Vagina (tissue), 2 donors: ENCODE measurements around the gene IQSEC1.

ENCODE experiments used
- POLR2A ChIP-seq, 2 donors: fragments of 450-650 bp; IDR thresholded peaks; one replicate each; pipeline ENCODE4 v1.6.1; 2017; ENCODE audit warnings: antibody characterized with exemption in 2 of 2, mild to moderate bottlenecking in 2 of 2, moderate library complexity in 2 of 2
- POLR2AphosphoS5 ChIP-seq, 2 donors: sonication (generic); formaldehyde crosslinking; IDR thresholded peaks; one replicate each; pipeline ENCODE4 v1.9.0; 2017; ENCODE audit warnings: antibody characterized with exemption in 2 of 2, mild to moderate bottlenecking in 2 of 2, low read depth in 1 of 2; ENCODE audit not compliant: insufficient read depth in 1 of 2
- TF ChIP-seq, protein P1 (sequence below), 3 experiments: fragments of 450-650 bp in 2 of 3; fragments of 200-600 bp in 1 of 3; sonication (generic) in 1 of 3; IDR thresholded peaks; one replicate each; pipeline ENCODE4 v1.5.1; 2017 to 2019; ENCODE audit warnings: antibody characterized with exemption in 3 of 3, mild to moderate bottlenecking in 2 of 3, moderate library complexity in 2 of 3

- TF ChIP-seq, protein P1, sequence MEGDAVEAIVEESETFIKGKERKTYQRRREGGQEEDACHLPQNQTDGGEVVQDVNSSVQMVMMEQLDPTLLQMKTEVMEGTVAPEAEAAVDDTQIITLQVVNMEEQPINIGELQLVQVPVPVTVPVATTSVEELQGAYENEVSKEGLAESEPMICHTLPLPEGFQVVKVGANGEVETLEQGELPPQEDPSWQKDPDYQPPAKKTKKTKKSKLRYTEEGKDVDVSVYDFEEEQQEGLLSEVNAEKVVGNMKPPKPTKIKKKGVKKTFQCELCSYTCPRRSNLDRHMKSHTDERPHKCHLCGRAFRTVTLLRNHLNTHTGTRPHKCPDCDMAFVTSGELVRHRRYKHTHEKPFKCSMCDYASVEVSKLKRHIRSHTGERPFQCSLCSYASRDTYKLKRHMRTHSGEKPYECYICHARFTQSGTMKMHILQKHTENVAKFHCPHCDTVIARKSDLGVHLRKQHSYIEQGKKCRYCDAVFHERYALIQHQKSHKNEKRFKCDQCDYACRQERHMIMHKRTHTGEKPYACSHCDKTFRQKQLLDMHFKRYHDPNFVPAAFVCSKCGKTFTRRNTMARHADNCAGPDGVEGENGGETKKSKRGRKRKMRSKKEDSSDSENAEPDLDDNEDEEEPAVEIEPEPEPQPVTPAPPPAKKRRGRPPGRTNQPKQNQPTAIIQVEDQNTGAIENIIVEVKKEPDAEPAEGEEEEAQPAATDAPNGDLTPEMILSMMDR (IDR thresholded peaks at IDR 0.05), result no peak
- TF ChIP-seq POLR2A (IDR thresholded peaks at IDR 0.05), result no peak
- peak in 1 of 2 donors; percentile 35 for TF ChIP-seq POLR2AphosphoS5 (IDR thresholded peaks at IDR 0.05; ENCODE audit: insufficient read depth in 1 of 2, low read depth in 1 of 2)
These were observed 61.0 kb downstream of the IQSEC1 start for GRCh38 chr3:13012221-13012691.
